ENCODE measurements around the gene PIEZO2.

Gene PIEZO2

DNA sequence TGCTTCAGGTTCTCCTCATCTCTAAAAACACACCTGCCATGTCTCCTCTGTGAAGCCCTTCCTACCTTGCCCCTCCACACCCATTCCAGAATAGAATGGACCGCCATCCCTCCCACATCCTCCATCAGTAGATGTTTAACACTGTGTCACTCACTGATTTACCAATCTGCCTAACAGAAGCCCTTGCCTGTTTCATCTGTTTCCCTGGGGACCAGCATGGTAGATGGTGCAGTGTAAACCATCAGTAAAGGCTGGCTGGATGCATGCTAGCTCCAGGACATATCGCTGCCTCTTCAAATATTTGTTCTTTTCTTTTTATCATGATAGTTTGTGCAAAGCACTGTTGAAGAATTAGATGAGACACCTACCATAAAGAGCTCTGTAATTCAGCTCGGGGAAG, 271.4 kb downstream of the PIEZO2 start:
- H3K4me1 ChIP-seq (ENCODE audit: control insufficient read depth, low read length): no peaks in the 10 kb centered on the region
- no peak overlapping the region for H3K4me2 ChIP-seq (ENCODE audit: low read length)
- H3K27me3 ChIP-seq (ENCODE audit: control insufficient read depth, low read length): no peaks in the 10 kb centered on the region; the same call in 1 of the 2 replicates
- no peaks in the 10 kb centered on the region for H3F3A ChIP-seq (ENCODE audit: control insufficient read depth, insufficient read depth)
- H3K36me3 ChIP-seq (ENCODE audit: control insufficient read depth, low read length): no peaks in the 10 kb centered on the region
- H4K20me1 ChIP-seq (ENCODE audit: control insufficient read depth, insufficient read depth, low read depth, low read length): no peaks in the 10 kb centered on the region
- H3K27ac ChIP-seq (ENCODE audit: low read depth, low read length): no peak overlapping the region
- no peaks in the 10 kb centered on the region for H3K79me2 ChIP-seq (ENCODE audit: control insufficient read depth, low read length)
- no peaks in the 10 kb centered on the region for H3K9me3 ChIP-seq (ENCODE audit: control insufficient read depth, insufficient read depth, low read length)
- no peaks in the 10 kb centered on the region for H3K9me2 ChIP-seq (replicated peaks; ENCODE audit: control insufficient read depth, low read length)
- TF ChIP-seq EZH2phosphoT487 (IDR thresholded peaks at IDR 0.05; ENCODE audit: borderline replicate concordance, low read length): no peak
- TF ChIP-seq, protein P1, sequence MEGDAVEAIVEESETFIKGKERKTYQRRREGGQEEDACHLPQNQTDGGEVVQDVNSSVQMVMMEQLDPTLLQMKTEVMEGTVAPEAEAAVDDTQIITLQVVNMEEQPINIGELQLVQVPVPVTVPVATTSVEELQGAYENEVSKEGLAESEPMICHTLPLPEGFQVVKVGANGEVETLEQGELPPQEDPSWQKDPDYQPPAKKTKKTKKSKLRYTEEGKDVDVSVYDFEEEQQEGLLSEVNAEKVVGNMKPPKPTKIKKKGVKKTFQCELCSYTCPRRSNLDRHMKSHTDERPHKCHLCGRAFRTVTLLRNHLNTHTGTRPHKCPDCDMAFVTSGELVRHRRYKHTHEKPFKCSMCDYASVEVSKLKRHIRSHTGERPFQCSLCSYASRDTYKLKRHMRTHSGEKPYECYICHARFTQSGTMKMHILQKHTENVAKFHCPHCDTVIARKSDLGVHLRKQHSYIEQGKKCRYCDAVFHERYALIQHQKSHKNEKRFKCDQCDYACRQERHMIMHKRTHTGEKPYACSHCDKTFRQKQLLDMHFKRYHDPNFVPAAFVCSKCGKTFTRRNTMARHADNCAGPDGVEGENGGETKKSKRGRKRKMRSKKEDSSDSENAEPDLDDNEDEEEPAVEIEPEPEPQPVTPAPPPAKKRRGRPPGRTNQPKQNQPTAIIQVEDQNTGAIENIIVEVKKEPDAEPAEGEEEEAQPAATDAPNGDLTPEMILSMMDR (IDR thresholded peaks at IDR 0.05; ENCODE audit: low read depth, low read length, poor library complexity, severe bottlenecking): no peak
- no peak overlapping the region for H3K4me3 ChIP-seq (ENCODE audit: low read length)

DNA sequence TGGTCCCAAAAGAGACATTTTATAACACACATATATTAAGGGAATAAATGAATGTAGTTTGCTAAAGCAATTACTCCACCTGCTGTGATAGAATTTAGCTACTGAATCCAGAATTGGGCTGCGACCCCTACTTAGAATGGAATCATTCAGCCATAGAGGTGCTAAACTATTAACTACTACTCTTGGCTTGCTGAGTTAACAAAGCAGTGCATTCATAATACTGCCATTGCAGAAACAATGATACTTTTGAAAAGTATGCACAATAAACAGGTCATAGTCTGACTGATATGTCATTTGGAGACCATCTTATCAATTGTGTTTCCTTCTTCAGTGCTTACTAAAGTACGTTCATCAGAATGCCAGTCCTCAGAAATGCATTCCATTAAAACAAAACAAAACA, 273.6 kb downstream of the PIEZO2 start:
- H3K4me1 ChIP-seq (ENCODE audit: control insufficient read depth, low read length): no peaks in the 10 kb centered on the region
- H3K9me2 ChIP-seq (replicated peaks; ENCODE audit: control insufficient read depth, low read length): no peaks in the 10 kb centered on the region
- H3K36me3 ChIP-seq (ENCODE audit: control insufficient read depth, low read length): no peaks in the 10 kb centered on the region
- no peaks in the 10 kb centered on the region; the same call in 1 of the 2 replicates for H3K27me3 ChIP-seq (ENCODE audit: control insufficient read depth, low read length)
- no peaks in the 10 kb centered on the region for H3K79me2 ChIP-seq (ENCODE audit: control insufficient read depth, low read length)
- H3K4me3 ChIP-seq (ENCODE audit: low read length): no peak overlapping the region
- no peaks in the 10 kb centered on the region for H4K20me1 ChIP-seq (ENCODE audit: control insufficient read depth, insufficient read depth, low read depth, low read length)
- no peak overlapping the region for H3K4me2 ChIP-seq (ENCODE audit: low read length)
- no peaks in the 10 kb centered on the region for H3F3A ChIP-seq (ENCODE audit: control insufficient read depth, insufficient read depth)
- no peaks in the 10 kb centered on the region for H3K9me3 ChIP-seq (ENCODE audit: control insufficient read depth, insufficient read depth, low read length)
- no peak overlapping the region for H3K27ac ChIP-seq (ENCODE audit: low read depth, low read length)
- TF ChIP-seq, protein P1 (IDR thresholded peaks at IDR 0.05; ENCODE audit: low read depth, low read length, poor library complexity, severe bottlenecking): no peak
- no peak for TF ChIP-seq EZH2phosphoT487 (IDR thresholded peaks at IDR 0.05; ENCODE audit: borderline replicate concordance, low read length)

DNA sequence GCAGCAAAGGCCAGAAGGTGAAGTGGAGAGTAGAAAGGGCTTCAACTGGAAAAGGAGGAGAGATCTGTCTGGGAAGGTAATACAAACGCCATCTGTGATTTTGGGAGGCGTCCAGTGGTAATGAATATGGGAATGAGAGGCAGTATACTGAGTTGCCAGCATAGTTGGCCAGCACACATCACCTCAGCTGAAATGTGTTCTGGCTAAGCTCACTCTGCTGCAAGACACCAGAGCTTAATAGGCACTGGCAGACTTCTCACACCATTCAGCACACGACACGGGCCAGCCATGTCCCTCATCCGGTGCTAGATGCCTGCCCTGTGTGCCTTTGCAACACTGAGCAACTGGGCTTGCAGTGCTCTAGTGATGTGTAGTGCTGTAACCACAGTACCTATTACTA, 277.1 kb downstream of the PIEZO2 start:
- Histone ChIP-seq H3K9me2 (replicated peaks; ENCODE audit: control insufficient read depth, low read length) (no peaks in the 10 kb centered on the region), H3K27me3 (ENCODE audit: control insufficient read depth, low read length) (no peaks in the 10 kb centered on the region), H3K36me3 (ENCODE audit: control insufficient read depth, low read length) (no peaks in the 10 kb centered on the region), H3K4me3 (ENCODE audit: low read length) (no peak overlapping the region), H3K27ac (ENCODE audit: low read depth, low read length) (no peak overlapping the region), H3K4me2 (ENCODE audit: low read length) (no peak overlapping the region), H3F3A (ENCODE audit: control insufficient read depth, insufficient read depth) (no peaks in the 10 kb centered on the region), H3K79me2 (ENCODE audit: control insufficient read depth, low read length) (no peaks in the 10 kb centered on the region), H3K4me1 (ENCODE audit: control insufficient read depth, low read length) (no peaks in the 10 kb centered on the region), H4K20me1 (ENCODE audit: control insufficient read depth, insufficient read depth, low read depth, low read length) (no peaks in the 10 kb centered on the region), H3K9me3 (ENCODE audit: control insufficient read depth, insufficient read depth, low read length) (no peaks in the 10 kb centered on the region)
- no peak for TF ChIP-seq EZH2phosphoT487 (IDR thresholded peaks at IDR 0.05; ENCODE audit: borderline replicate concordance, low read length)
- TF ChIP-seq, protein P1 (IDR thresholded peaks at IDR 0.05; ENCODE audit: low read depth, low read length, poor library complexity, severe bottlenecking): no peak

All from DOHH2 (cell line).